Stimulated activated naive CD8-positive, alpha-beta T cell treated with anti-CD3 and anti-CD28 coated beads, Interleukin-15, amount 100 ng/mL, for 72 hours (primary cell): ENCODE results near the gene ANKS4B.
"Not testable (repeated sequence)": the region's sequence is repeated elsewhere in the genome, so short reads cannot be mapped to it uniquely, and the experiment has no call there.

Source experiments
- ATAC-seq: fragments of 150-1000 bp; cut with Tn5 transposase; 2 replicates; pipeline ENCODE4 v1.10.0; 2021; ENCODE audit warnings: mild to moderate bottlenecking, moderate library complexity
- DNase-seq, 2 donors: peaks; one replicate each; pipeline ENCODE4 v3.0.0; 2021 to 2022
- H3K27ac Mint-ChIP-seq, 2 donors: one replicate each; pipeline ENCODE4 v1.8.0; 2022; ENCODE audit warnings: mild to moderate bottlenecking in 2 of 2, mixed read lengths in 2 of 2, moderate library complexity in 2 of 2
- H3K27me3 Mint-ChIP-seq: one replicate; pipeline ENCODE4 v1.8.0; 2022; ENCODE audit warnings: mixed read lengths
- H3K4me1 Mint-ChIP-seq: one replicate; pipeline ENCODE4 v1.8.0; 2022; ENCODE audit warnings: mild to moderate bottlenecking, mixed read lengths
- H3K4me3 Mint-ChIP-seq, 2 donors: one replicate each; pipeline ENCODE4 v1.8.0; 2022; ENCODE audit warnings: mild to moderate bottlenecking in 2 of 2, mixed read lengths in 2 of 2, moderate library complexity in 1 of 2
- H3K9me3 Mint-ChIP-seq, 2 donors: one replicate each; pipeline ENCODE4 v1.8.0; 2022; ENCODE audit warnings: mixed read lengths in 2 of 2

Gene ANKS4B, protein sequence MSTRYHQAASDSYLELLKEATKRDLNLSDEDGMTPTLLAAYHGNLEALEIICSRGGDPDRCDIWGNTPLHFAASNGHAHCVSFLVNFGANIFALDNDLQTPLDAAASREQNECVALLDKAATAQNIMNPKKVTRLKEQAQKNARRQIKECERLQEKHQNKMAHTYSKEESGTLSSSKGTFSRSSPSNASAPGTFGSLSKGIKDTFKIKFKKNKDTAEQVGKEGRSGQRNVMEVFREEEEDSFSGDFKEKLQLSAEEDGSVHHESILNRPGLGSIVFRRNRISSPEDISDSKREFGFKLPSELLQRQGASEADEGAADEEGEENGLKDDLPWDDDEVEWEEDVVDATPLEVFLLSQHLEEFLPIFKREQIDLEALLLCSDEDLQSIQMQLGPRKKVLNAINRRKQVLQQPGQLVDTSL

DNA sequence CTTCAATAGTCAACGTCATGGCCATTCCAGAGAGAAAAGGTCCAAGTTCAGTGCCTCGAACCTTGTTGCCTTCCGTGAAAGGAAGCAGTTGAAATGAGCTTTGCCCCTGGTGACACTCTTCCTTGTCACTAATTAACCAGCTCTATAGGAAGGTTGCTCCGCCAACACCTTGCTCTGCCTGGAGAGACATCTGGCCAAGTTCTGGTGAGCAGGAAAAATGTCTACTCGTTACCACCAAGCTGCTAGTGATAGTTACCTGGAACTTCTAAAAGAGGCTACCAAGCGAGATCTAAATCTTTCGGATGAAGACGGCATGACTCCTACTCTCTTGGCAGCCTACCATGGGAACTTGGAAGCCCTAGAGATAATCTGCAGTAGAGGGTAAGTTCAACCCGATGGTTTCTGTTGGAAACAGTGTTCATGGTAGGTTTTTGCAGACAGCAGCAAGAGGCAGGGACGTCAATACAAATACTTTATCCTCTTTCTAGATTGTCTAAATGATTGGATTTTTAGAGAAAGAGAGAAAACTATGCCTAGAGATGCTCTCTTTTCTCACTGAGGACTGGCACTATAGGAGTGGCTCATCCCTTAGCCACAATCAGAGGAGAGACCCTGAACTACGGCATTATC is at the start of gene ANKS4B:
TSS of gene ANKS4B (plus strand) at position 179 of the 630 bp plus-strand sequence. CDS start at position 218, 39 bp downstream.
- H3K27ac Mint-ChIP-seq = no peak within 1 kb of the TSS
- no peak for ATAC-seq
- DNase-seq = no peak
- peaks cover 57% of the 10 kb centered on the region for H3K27me3 Mint-ChIP-seq
- H3K4me3 Mint-ChIP-seq = no peak within 1 kb of the TSS
- H3K4me1 Mint-ChIP-seq = no peaks in the 10 kb centered on the region
- H3K9me3 Mint-ChIP-seq = peaks cover 0 to 5% of the 10 kb centered on the region in 2 donors

DNA sequence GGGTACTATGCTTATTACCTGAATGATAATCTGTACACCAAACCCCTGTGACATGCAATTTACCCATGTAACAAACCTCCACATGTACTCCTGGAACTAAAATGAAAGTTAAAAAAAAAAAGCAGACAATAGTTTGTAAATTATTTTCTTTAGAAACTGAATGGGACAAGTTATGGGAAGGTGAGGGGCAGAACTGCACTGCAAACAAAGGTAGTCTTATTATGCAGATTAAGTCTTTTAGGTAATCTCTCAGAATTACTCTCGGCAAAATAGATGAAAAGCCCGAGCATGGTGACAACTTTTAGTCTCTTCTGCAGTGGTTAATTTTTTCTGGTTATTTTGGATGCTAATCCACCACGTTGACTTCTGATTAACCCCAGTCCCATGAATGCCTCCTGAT is 49.5 kb upstream of the ANKS4B start:
- peaks cover 17 to 22% of the 10 kb centered on the region in 2 donors for H3K9me3 Mint-ChIP-seq
- no peak for ATAC-seq
- peaks cover 20% of the 10 kb centered on the region for H3K4me1 Mint-ChIP-seq
- H3K4me3 Mint-ChIP-seq = no peak overlapping the region
- no peaks in the 10 kb centered on the region for H3K27me3 Mint-ChIP-seq
- DNase-seq = no peak
- H3K27ac Mint-ChIP-seq = no peak overlapping the region

DNA sequence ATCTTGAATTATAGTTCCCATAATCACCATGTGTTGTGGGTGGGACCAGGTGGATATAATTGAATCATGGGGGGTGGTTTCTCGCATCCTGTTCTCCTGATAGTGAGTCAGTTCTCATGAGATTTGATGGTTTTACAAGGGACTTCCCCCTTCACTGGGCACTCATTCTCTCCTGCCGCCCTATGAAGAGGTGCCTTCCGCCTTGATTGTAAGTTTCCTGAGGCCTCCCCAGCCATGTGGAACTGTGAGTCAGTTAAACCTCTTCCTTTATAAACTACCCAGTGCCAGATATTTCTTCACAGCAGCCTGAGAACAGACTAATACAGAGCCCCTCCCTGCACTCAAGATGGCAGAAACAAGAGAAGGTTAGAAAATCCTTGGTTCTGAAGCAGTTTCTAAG is 48.7 kb upstream of the ANKS4B start:
- Mint-ChIP-seq H3K27me3 (peaks cover 5% of the 10 kb centered on the region), H3K9me3 (peaks cover 16 to 22% of the 10 kb centered on the region in 2 donors), H3K27ac (peak overlapping the region in 1 of 2 donors; percentile 19), H3K4me3 (no peak overlapping the region), H3K4me1 (peaks cover 20% of the 10 kb centered on the region)
- DNase-seq (peak in 1 of 2 donors; percentile 31), ATAC-seq (peak; percentile 72)

DNA sequence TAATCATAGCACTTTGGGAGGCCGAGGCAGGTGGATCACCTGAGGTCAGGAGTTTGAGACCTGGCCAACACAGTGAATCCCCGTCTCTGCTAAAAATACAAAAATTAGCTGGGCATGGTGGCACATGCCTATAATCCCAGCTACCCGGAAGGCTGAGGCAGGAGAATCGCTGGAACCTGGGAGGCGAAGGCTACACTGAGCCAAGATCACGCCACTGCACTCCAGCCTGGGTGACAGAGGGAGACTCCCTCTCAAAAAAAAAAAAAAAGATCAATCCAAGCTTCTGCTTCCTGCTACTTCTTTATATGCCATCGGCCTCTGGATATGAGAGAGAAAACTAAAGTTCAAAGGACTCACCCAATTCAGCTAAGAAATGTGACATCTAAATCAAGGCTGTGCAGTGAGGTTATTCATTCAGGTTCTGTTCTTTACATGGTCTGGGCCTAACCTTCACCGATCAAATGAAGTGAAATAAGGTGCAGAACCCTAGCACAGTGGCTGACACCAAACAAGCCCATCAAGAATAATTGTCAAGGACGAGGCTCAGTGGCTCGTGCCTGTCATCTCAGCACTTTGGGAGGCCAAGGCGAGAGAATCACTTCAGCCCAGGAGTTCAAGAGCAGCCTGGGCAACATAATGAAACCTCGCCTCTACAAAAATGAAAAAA is 47.7 kb upstream of the ANKS4B start:
- no peak for DNase-seq
- Mint-ChIP-seq H3K27me3 (peaks cover 11% of the 10 kb centered on the region), H3K27ac (no peak overlapping the region), H3K4me1 (peaks cover 20% of the 10 kb centered on the region), H3K4me3 (no peak overlapping the region), H3K9me3 (peaks cover 16 to 22% of the 10 kb centered on the region in 2 donors)
- ATAC-seq = no peak

DNA sequence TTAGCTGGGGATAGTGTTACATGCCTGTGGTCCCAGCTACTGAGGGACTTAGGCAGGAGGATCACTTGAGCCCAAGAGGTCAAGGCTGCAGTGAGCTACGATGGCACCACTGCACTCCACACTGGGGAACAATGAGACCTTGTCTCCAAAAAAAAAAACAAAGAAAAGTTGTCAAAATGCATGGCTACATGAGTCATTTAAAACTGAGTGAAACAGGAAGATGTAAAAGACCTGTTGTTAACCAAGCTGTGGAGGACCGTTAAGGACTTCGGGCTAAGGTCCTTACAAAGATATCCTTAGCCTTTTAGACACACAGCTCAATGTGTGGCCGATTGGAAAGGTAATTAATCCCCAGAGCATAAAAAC is 47.2 kb upstream of the ANKS4B start:
- no peak for ATAC-seq
- H3K4me1 Mint-ChIP-seq = peaks cover 20% of the 10 kb centered on the region
- peaks cover 11% of the 10 kb centered on the region for H3K27me3 Mint-ChIP-seq
- H3K4me3 Mint-ChIP-seq = no peak overlapping the region
- no peak for DNase-seq
- no peak overlapping the region for H3K27ac Mint-ChIP-seq
- H3K9me3 Mint-ChIP-seq = peaks cover 16 to 22% of the 10 kb centered on the region in 2 donors

DNA sequence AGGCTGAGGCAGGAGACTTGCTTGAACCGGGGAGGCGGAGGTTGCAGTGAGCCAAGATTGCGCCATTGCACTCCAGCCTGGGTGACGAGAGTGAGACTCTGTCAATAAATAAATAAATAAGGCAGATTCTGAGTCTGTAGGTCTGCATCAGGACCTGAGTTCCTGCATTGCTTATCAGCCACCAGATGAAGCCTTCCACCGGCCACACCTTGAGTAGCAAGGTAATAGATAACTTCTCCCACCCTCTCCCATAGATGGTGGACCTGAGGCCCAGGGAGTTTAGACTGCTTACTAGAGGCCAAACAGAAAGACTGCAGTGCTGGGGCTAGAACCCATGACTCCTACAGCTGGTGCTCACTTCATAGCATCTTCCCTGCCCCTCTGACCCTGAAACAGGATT is 44.2 kb upstream of the ANKS4B start:
- peaks cover 11 to 13% of the 10 kb centered on the region in 2 donors for H3K9me3 Mint-ChIP-seq
- H3K27ac Mint-ChIP-seq = no peak overlapping the region
- no peak for ATAC-seq
- no peak for DNase-seq
- peaks cover 13% of the 10 kb centered on the region for H3K27me3 Mint-ChIP-seq
- H3K4me3 Mint-ChIP-seq = no peak overlapping the region
- H3K4me1 Mint-ChIP-seq = peaks cover 19% of the 10 kb centered on the region

DNA sequence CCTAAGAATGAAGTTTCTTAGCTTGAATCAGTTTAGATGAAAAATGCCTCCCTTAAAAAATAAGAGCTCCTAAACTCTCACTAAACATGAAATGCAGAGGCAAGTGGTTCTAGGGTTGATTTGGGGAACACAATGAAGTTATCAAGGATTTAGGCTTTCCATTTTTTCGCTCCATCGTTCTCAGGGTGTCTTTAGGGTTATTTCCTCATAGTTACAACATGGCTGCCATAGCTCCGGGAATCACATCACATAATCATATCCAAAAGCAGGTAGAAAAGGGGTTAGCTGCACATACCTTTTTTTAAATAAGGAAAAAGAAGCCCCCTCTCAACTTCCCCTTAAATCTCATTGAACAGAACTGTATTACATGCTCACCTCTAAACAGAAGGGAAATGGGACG is 43.5 kb upstream of the ANKS4B start:
- Mint-ChIP-seq H3K27ac (no peak overlapping the region), H3K4me3 (no peak overlapping the region), H3K9me3 (peaks cover 4 to 6% of the 10 kb centered on the region in 2 donors), H3K27me3 (peaks cover 20% of the 10 kb centered on the region), H3K4me1 (peaks cover 19% of the 10 kb centered on the region)
- no peak for ATAC-seq
- no peak for DNase-seq

DNA sequence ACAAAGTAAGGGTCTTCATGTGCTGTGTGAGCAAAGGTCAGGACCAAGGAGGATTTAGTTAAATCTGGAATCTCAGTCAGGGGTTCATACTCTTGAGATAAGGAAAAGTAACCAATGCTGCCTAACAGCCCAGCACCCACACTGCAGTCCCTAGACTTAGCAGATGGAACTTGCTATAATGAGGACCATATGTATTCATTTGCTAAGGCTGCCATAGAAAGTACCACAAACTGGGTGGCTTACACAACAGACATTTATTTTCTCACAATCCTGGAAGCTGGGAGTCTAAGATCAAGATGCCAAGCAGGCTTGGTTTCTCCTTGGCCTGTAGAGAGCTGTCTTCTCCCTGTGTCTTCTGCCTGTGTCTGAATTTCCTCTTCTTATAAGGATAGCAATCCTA is 42.9 kb upstream of the ANKS4B start:
- H3K27me3 Mint-ChIP-seq = peaks cover 26% of the 10 kb centered on the region
- no peaks in the 10 kb centered on the region for H3K9me3 Mint-ChIP-seq
- no peak for DNase-seq
- H3K4me3 Mint-ChIP-seq = no peak overlapping the region
- no peak for ATAC-seq
- peaks cover 14% of the 10 kb centered on the region for H3K4me1 Mint-ChIP-seq
- no peak overlapping the region for H3K27ac Mint-ChIP-seq

DNA sequence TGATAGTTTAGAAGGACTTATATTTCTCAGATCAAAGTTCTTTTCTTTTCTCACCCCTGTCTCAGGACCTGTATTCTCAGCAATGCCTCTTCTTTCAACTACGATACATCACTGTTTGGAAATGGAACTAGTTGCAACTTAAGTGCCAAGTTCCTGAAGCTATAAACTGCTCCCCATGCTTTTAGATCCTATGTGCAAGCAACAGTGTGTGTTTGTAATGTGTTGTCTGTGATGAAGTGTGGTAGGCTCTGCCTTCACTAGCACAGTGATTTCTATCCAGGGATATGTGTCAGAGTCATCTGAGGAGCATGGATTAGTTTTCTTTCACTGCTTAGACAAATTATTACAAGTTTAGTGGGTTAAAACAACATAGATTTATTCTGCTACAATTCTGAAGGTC is 40.5 kb upstream of the ANKS4B start:
- H3K4me3 Mint-ChIP-seq = no peak overlapping the region
- no peak for ATAC-seq
- H3K4me1 Mint-ChIP-seq = peaks cover 14% of the 10 kb centered on the region
- no peak overlapping the region for H3K27ac Mint-ChIP-seq
- no peak for DNase-seq
- peaks cover 26% of the 10 kb centered on the region for H3K27me3 Mint-ChIP-seq
- no peaks in the 10 kb centered on the region for H3K9me3 Mint-ChIP-seq

DNA sequence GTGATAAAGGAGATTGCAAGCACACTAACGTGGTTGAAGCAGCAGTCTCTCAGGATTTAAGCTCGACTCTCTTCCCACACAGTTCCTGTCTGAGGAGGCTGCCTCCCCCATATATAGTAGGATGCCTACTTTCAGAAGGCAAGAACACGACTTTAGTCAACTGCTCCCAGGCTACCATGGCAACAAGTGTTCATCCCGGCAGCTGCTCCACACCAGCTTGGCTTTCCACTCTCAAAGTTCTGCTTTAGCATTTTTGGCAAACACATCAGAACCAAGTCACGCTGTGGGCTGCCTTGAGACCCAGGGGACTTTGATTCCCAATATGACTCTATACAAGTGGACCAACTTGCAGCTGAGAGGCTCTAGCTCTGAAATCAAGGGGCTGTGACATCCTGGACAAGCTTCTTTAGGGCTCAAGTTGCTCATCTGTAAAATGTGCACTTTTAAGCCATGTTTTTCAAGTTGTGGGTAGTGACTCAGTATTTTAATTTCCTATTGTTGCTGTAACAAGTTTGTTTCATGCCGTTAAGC is 38.7 kb upstream of the ANKS4B start:
- Mint-ChIP-seq H3K4me3 (no peak overlapping the region), H3K9me3 (no peaks in the 10 kb centered on the region), H3K27me3 (peaks cover 33% of the 10 kb centered on the region), H3K27ac (no peak overlapping the region), H3K4me1 (peaks cover 7% of the 10 kb centered on the region)
- ATAC-seq (no peak), DNase-seq (no peak)

DNA sequence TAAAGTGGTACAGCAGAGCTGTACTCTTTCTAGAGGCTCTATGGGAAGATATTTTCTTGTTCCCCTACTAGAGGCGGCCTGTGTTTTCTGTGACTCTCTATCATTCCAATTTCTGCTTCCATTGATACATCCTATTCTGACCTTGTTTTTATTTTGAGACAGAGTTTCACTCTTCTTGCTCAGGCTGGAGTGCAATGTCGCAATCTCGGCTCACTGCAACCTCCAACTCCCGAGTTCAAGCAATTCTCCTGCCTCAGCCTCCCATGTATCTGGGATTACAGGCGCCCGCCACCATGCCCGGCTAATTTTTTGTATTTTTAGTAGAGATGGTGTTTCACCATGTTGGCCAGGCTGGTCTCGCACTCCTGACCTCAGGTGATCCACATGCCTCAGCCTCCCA is 38.2 kb upstream of the ANKS4B start:
- not testable (repeated sequence) for ATAC-seq, H3K4me3 Mint-ChIP-seq, DNase-seq, H3K4me1 Mint-ChIP-seq, H3K27ac Mint-ChIP-seq, H3K9me3 Mint-ChIP-seq
- peaks cover 32% of the 10 kb centered on the region for H3K27me3 Mint-ChIP-seq

DNA sequence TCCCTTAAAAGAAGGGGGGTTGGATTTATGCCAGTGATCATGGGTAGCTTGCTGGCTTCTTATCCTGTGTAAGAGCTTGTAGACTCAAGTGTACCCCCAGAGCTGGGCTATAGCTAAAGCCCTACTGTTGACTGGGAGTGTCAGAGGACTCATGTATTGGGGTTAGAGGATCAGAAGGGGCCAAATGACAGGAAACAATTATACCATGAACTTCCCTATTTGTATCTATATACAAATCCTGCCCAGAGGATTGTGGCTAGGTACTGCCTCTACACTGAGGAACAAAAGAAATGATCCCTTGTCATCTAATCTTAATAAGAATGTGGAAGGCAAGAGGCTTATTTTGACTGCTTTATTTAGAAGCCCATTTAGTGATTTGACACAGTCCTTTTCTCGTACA is 36.4 kb upstream of the ANKS4B start:
- ATAC-seq (no peak), DNase-seq (no peak)
- Mint-ChIP-seq H3K9me3 (no peaks in the 10 kb centered on the region), H3K4me3 (no peak overlapping the region), H3K27me3 (peaks cover 49% of the 10 kb centered on the region), H3K27ac (no peak overlapping the region), H3K4me1 (peaks cover 7% of the 10 kb centered on the region)

DNA sequence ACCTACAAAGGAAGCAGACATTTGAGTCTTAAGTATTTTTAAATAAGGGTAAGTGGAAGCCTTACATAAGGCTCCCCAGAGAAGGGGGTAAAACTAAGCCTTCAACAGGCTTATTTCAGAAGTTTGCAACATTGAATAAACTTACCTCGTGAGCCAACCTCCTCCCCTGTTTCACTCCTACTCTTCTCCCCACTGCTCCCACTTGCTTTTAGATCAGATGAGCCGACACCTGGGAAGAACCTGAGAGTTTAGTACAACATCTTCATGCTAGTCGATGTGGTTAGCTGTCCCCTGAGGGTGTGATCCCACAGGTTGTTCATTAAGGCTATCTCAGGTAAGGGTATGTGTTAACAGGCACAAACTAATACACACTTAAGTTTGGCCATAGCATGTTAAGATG is 35.9 kb upstream of the ANKS4B start:
- no peaks in the 10 kb centered on the region for H3K9me3 Mint-ChIP-seq
- ATAC-seq = no peak
- DNase-seq = no peak
- H3K27me3 Mint-ChIP-seq = peaks cover 54% of the 10 kb centered on the region
- H3K4me3 Mint-ChIP-seq = no peak overlapping the region
- no peak overlapping the region for H3K27ac Mint-ChIP-seq
- peaks cover 7% of the 10 kb centered on the region for H3K4me1 Mint-ChIP-seq

DNA sequence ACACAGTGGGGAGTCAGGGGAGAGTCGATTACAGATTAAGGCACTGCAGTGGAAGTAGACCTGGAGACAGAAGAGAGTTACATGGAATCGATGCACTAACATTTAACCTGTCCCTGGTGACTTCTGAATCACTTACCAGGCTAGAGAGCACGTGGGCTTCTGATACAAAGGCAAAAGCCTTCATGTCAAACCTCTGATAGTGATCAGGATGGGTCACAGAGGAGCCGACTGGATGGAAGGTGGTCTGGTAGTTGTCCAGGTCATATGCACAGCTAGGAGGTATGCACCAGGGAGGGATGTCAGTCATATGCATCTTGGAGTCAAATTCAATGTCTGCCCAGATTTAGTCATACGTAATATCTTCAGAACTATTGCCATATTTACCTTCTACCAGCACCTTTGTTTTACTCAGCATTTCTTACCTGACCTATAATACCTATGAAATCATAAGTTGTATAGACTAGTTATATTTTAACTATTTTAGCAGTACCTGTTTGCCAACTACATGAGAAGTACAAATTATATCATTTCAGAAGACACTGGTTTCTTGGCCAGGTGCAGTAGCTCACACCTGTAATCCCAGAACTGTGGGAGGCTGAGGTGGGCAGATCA is 33.8 kb upstream of the ANKS4B start:
- no peak overlapping the region for H3K4me3 Mint-ChIP-seq
- no peak overlapping the region for H3K27ac Mint-ChIP-seq
- no peak for ATAC-seq
- H3K27me3 Mint-ChIP-seq = peaks cover 56% of the 10 kb centered on the region
- peaks cover 3% of the 10 kb centered on the region for H3K4me1 Mint-ChIP-seq
- no peak for DNase-seq
- no peaks in the 10 kb centered on the region for H3K9me3 Mint-ChIP-seq

DNA sequence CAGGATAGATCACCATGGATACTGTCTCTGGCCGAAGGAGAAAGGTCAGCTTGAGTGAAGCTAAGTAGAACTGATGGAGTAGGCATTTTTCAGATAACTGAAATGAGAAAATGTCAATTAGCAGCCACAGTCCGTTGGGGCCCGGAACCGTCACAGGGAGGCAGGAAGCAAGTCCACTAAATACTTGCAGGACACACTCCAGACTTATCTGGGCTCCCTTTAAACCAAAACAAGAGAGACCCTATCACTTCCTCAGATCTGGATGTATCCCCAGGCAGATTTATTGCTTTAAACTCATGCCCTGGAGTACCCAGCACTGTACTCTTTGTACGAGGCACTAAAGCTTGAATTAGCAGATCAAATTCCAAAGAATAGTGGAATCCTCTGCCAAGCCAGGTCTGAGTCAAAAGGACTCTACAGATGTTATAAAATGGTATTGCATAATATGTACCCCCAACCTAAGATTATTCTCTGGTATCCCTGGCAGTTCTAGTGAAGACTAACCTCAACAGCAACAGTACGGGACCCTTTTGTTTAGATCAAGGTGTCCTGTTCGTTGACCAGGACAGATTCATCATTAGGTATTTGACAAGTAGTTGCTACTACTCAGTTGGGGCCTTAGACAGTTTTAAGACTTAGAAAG is 30.2 kb upstream of the ANKS4B start:
- no peak for ATAC-seq
- H3K4me1 Mint-ChIP-seq = no peaks in the 10 kb centered on the region
- H3K9me3 Mint-ChIP-seq = no peaks in the 10 kb centered on the region

More for the DNA sequence above, 30.2 kb upstream of the ANKS4B start:
- Mint-ChIP-seq H3K4me3 (no peak overlapping the region), H3K27ac (no peak overlapping the region), H3K27me3 (peaks cover 46% of the 10 kb centered on the region)
- no peak for DNase-seq
